Suprapubic skin (tissue), 4 donors: ENCODE results near the gene COL5A2. TPM values are rescaled to one million over a fixed set of nuclear protein-coding genes. Genes with fewer than 3 reads are reported as not detected.

Experiments
- DNase-seq, 2 donors: peaks; one replicate each; pipeline ENCODE4 v3.0.0-alpha.2; 2019; ENCODE audit warnings: low spot score in 2 of 2
- H3K27ac ChIP-seq: fragments of 200-600 bp; sonication (generic); one replicate; pipeline ENCODE4 v1.5.1; 2019
- H3K27me3 ChIP-seq: fragments of 200-600 bp; sonication (generic); one replicate; pipeline ENCODE4 v1.5.1; 2019
- H3K36me3 ChIP-seq: fragments of 200-600 bp; sonication (generic); one replicate; pipeline ENCODE4 v1.5.1; 2019
- H3K4me1 ChIP-seq: fragments of 200-600 bp; sonication (generic); one replicate; pipeline ENCODE4 v1.5.1; 2019
- H3K4me3 ChIP-seq: fragments of 200-600 bp; sonication (generic); one replicate; pipeline ENCODE4 v1.5.1; 2019; ENCODE audit warnings: mild to moderate bottlenecking
- H3K9me3 ChIP-seq: fragments of 200-600 bp; sonication (generic); one replicate; pipeline ENCODE4 v1.5.1; 2019
- EP300 ChIP-seq: sonication (generic); formaldehyde crosslinking; IDR thresholded peaks from one replicate; pipeline ENCODE4 v1.6.1; 2017; ENCODE audit warnings: antibody characterized with exemption
- POLR2A ChIP-seq, 2 donors: fragments of 450-650 bp; IDR thresholded peaks; one replicate each; pipeline ENCODE4 v1.6.1; 2017; ENCODE audit warnings: antibody characterized with exemption in 2 of 2, mild to moderate bottlenecking in 2 of 2, moderate library complexity in 2 of 2
- POLR2AphosphoS5 ChIP-seq, 3 donors: sonication (generic); formaldehyde crosslinking; IDR thresholded peaks; one replicate each; pipeline ENCODE4 v1.6.1; 2017; ENCODE audit warnings: antibody characterized with exemption in 3 of 3
- WGBS: methylation state at CpG from one replicate; pipeline ENCODE4 v1.1.5; 2018; 5-methylcytosine and 5-hydroxymethylcytosine counted together
- total RNA-seq, 4 donors: library from RNA; depleted of rRNA; stranded (reverse); fragments of >200 nt; gene quantifications; one replicate each; pipeline ENCODE4 v1.1.0, GENCODE V29; 2016
- TF ChIP-seq, protein P1 (sequence below), 2 donors: fragments of 200-600 bp in 1 of 2; fragments of 450-650 bp in 1 of 2; sonication (generic) in 1 of 2; IDR thresholded peaks; one replicate each; pipeline ENCODE4 v1.5.1; 2016 to 2019; ENCODE audit warnings: antibody characterized with exemption in 2 of 2, mild to moderate bottlenecking in 1 of 2, moderate library complexity in 1 of 2

Gene COL5A2
- total RNA-seq, 4 donors from 2014 or later = 14.1 to 17.6 (median 16.3) TPM

DNA sequence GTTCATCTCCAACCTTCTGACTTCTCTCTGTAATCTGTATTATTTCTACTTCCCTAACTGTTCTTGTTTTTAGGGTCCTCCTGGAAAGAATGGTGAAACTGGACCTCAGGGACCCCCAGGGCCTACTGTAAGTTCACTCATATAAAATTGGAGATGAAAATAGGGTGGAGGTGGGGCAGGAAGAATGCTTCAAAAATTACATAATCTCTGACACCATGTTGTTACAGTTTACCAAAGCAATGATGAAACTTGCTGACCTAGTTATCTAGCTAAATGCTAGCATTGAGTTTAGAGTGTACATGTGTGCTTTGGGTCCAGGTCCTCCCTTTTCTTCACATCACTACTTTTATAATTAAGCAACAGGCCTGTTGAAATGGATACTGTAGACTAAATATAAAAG is 182.3 kb downstream of the COL5A2 start:
- no peak for TF ChIP-seq POLR2AphosphoS5 (IDR thresholded peaks at IDR 0.05)
- TF ChIP-seq, protein P1, sequence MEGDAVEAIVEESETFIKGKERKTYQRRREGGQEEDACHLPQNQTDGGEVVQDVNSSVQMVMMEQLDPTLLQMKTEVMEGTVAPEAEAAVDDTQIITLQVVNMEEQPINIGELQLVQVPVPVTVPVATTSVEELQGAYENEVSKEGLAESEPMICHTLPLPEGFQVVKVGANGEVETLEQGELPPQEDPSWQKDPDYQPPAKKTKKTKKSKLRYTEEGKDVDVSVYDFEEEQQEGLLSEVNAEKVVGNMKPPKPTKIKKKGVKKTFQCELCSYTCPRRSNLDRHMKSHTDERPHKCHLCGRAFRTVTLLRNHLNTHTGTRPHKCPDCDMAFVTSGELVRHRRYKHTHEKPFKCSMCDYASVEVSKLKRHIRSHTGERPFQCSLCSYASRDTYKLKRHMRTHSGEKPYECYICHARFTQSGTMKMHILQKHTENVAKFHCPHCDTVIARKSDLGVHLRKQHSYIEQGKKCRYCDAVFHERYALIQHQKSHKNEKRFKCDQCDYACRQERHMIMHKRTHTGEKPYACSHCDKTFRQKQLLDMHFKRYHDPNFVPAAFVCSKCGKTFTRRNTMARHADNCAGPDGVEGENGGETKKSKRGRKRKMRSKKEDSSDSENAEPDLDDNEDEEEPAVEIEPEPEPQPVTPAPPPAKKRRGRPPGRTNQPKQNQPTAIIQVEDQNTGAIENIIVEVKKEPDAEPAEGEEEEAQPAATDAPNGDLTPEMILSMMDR (IDR thresholded peaks at IDR 0.05) = no peak
- no peak for TF ChIP-seq POLR2A (IDR thresholded peaks at IDR 0.05)
- TF ChIP-seq EP300 = no peak
- Histone ChIP-seq H3K4me3 (no peak overlapping the region), H3K9me3 (no peaks in the 10 kb centered on the region), H3K27me3 (no peaks in the 10 kb centered on the region), H3K4me1 (no peaks in the 10 kb centered on the region), H3K27ac (peak overlapping the region; percentile 51), H3K36me3 (peaks cover 36% of the 10 kb centered on the region)
- no peak for DNase-seq

DNA sequence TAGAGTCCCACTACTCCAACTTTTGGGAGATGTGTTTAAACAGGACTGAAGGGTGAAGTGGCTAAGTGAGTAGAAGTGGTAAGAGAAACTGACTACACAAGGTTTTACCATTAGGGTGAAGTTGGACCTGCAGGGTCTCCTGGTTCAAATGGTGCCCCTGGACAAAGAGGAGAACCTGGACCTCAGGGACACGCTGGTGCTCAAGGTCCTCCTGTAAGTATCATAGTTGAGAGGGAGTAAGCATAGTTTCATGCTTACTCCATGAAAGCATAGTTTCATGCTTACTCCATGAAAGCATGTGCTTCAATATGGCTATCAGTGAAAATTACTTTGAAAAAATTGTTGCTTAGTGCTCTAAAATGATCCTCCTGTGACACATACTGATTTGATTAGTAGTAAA is 186.3 kb downstream of the COL5A2 start:
- Histone ChIP-seq H3K36me3 (peaks cover 27% of the 10 kb centered on the region), H3K4me1 (no peaks in the 10 kb centered on the region), H3K27ac (no peak overlapping the region), H3K4me3 (no peak overlapping the region), H3K27me3 (no peaks in the 10 kb centered on the region), H3K9me3 (no peaks in the 10 kb centered on the region)
- WGBS = 80% methylated on average over 1 of the region's 1 CpG
- TF ChIP-seq POLR2AphosphoS5 (IDR thresholded peaks at IDR 0.05) (no peak), POLR2A (IDR thresholded peaks at IDR 0.05) (no peak), EP300 (no peak)
- TF ChIP-seq, protein P1 (IDR thresholded peaks at IDR 0.05) = no peak
- DNase-seq = no peak

DNA sequence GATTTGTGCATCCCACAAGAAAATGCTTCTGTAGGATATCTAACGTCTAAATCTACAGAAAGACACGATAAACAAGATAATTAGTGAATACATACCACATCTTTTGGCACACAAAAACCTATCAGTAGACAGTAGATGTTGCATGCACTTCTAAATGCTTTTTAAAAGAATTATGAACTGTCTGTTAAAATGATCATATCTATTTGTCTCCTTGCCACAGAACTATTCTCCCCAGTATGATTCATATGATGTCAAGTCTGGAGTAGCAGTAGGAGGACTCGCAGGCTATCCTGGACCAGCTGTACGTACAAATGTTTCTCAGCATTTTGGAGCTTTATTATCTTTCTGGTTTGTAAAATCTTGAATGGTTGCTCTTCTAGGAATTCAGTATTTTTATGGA is 192.7 kb downstream of the COL5A2 start:
- no peak overlapping the region for H3K27ac ChIP-seq
- no peaks in the 10 kb centered on the region for H3K9me3 ChIP-seq
- H3K4me3 ChIP-seq = no peak overlapping the region
- H3K36me3 ChIP-seq = no peaks in the 10 kb centered on the region
- H3K27me3 ChIP-seq = no peaks in the 10 kb centered on the region
- 32% methylated on average over 4 of the region's 4 CpGs for WGBS
- no peak for TF ChIP-seq POLR2A (IDR thresholded peaks at IDR 0.05)
- TF ChIP-seq, protein P1 (IDR thresholded peaks at IDR 0.05) = no peak
- TF ChIP-seq POLR2AphosphoS5 (IDR thresholded peaks at IDR 0.05) = no peak
- no peak for TF ChIP-seq EP300
- DNase-seq = no peak
- H3K4me1 ChIP-seq = peaks cover 6% of the 10 kb centered on the region

DNA sequence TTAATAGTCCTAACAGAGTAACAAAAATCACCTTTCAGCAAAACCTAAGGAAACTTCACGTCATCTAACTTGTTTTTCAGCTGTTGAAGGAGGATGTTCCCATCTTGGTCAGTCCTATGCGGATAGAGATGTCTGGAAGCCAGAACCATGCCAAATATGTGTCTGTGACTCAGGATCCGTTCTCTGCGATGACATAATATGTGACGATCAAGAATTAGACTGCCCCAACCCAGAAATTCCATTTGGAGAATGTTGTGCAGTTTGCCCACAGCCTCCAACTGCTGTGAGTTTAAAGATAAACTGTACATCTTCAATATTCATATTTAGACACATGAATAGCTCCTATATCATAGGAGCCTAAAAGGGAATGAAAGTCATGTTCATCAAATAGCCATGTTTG is 194.9 kb downstream of the COL5A2 start:
- Histone ChIP-seq H3K4me3 (no peak overlapping the region), H3K9me3 (no peaks in the 10 kb centered on the region), H3K4me1 (peaks cover 6% of the 10 kb centered on the region), H3K27me3 (no peaks in the 10 kb centered on the region), H3K36me3 (no peaks in the 10 kb centered on the region), H3K27ac (peak overlapping the region; percentile 72)
- WGBS = 53% methylated on average over 5 of the region's 5 CpGs
- no peak for DNase-seq
- TF ChIP-seq POLR2AphosphoS5 (IDR thresholded peaks at IDR 0.05) = peak in 2 of 3 donors; percentile 8 to 43
- TF ChIP-seq EP300 = no peak

DNA sequence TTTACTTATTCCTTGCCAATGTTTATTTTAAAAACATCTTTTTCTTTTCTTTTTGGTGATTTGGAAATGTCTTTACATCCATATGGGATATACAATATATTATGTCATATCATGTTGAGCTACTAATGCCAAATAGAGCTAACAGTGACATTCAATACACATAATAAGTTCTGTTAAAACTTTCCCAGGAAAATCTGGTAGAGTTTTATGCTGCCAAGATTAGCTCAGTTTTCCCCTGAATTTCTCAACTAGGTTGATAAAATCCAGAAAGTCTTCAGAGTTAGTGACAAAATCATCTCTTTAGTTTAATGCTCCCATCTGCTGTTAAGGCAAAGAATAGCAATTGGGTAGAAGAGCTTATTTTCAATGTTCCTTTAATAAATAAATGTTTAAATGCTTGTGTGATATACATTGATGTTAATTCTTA is 195.5 kb downstream of the COL5A2 start:
- TF ChIP-seq POLR2AphosphoS5 (IDR thresholded peaks at IDR 0.05) (no peak), POLR2A (IDR thresholded peaks at IDR 0.05) (no peak), EP300 (no peak)
- TF ChIP-seq, protein P1 (IDR thresholded peaks at IDR 0.05) = peak in 1 of 2 donors; percentile 21
- Histone ChIP-seq H3K4me3 (no peak overlapping the region), H3K27me3 (no peaks in the 10 kb centered on the region), H3K36me3 (no peaks in the 10 kb centered on the region), H3K4me1 (peaks cover 6% of the 10 kb centered on the region), H3K9me3 (no peaks in the 10 kb centered on the region), H3K27ac (peak overlapping the region; percentile 72)
- no peak for DNase-seq

DNA sequence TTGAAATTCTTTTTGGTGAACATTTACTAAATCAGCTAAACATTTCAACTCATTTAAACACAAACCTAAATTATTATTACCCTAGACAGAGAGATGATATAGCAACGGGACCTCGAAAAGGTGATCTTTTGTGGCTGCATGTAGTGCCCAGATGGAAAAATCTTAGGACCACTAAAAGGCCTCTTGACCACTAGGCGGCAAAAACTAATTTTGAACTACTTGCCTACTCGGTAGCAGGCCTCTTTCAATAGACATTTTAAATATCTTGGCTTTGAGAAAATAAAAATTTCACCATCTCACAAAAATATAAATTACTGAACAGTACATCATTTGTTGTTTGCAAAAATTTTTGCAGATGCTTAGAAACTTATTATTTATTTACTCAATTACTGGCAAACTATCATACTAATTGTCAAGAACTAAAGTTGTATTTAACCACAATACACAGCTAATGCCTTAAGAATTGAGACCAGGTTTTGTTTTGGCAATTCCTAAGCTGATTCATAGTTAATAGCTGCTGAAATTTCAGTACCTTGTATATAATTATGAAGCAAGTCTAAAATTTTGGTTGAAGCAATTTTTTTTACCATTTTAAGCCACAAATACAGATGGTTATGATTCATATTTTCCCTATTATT is 196.0 kb downstream of the COL5A2 start:
- no peak for DNase-seq
- Histone ChIP-seq H3K9me3 (no peaks in the 10 kb centered on the region), H3K36me3 (no peaks in the 10 kb centered on the region), H3K4me3 (peak overlapping the region; percentile 14), H3K4me1 (peaks cover 6% of the 10 kb centered on the region), H3K27ac (peak overlapping the region; percentile 85), H3K27me3 (no peaks in the 10 kb centered on the region)
- 65% methylated on average over 4 of the region's 4 CpGs for WGBS
- TF ChIP-seq, protein P1 (IDR thresholded peaks at IDR 0.05) = no peak
- TF ChIP-seq POLR2A (IDR thresholded peaks at IDR 0.05) (no peak), EP300 (no peak), POLR2AphosphoS5 (IDR thresholded peaks at IDR 0.05) (no peak)
